HG02884 (cell line): ENCODE results near the gene EWSR1.

Experiments
- ATAC-seq: cut with Tn5 transposase; IDR thresholded peaks from one replicate; pipeline ENCODE4 v1.9.1; 2021; ENCODE audit warnings: mild to moderate bottlenecking, moderate library complexity; ENCODE audit not compliant: unreplicated experiment

Gene EWSR1

DNA sequence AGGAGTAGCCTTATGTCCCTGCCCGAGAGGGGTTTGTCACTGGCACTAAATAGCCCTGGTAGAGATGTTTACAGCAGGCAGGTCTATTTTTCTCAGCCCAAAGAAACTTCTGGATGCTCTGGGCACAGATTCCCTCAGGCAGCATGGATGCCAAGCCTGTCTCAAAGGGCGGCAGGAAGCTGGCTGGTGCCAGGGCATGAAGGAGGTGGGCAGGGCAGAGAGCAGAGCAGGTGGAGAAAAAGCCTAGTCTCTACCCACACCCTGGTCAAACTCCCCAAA, 34.3 kb downstream of the EWSR1 start:
- ATAC-seq: no peak

DNA sequence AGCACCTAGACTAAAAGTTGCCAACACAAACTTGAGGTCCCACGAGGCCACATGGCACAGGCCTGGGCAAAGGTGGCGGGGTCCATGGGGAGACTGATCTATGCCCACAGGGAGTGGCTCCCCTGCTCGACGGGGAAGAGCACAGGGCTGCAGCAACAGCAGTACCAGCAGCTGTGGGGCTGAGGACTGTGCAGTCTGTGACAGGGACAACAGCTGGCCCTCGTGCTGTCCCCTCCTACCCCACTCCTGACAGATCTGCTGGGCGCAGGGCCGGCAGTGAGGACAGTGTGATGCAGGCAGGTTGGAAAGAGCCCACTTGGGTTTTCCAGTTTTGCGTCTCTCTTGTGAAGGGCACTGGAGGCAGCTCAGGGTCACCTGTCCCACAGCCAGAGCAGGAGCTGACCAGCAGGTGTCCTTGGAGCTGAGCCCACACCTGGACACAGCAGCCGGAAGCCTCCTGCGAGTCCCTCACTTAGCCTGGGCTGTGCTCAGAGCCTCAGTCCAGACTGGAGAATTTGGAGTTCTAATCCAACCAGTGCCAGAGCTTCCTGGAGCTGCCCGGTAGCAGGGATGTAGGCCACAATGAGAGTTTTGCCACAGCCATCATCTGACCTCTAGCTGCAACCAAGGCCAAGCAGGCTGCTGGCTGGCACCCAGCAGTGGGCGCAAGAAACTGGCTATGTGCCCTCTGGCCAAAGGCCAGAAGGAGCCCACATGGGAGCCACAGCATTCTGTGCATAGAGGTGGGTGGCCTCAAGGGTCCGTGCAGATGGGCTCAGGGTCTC, 34.8 kb downstream of the EWSR1 start:
- no peak for ATAC-seq

DNA sequence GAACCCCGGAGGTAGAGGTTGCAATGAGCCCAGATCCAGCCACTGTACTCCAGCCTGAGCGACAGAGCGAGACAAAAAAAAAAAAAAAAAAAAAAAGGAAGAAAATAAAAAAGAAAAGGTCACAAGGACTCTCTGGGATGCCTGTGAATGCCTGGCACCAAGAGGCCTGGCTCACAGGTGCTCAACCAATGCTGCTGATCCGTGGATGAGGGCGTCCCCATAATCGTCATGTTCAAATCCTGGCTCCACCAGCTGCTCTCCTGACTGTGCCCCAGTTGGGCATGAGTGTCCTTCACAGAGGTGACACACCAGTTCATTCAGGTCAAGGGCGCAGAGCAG, 37.7 kb downstream of the EWSR1 start:
- ATAC-seq: no peak

DNA sequence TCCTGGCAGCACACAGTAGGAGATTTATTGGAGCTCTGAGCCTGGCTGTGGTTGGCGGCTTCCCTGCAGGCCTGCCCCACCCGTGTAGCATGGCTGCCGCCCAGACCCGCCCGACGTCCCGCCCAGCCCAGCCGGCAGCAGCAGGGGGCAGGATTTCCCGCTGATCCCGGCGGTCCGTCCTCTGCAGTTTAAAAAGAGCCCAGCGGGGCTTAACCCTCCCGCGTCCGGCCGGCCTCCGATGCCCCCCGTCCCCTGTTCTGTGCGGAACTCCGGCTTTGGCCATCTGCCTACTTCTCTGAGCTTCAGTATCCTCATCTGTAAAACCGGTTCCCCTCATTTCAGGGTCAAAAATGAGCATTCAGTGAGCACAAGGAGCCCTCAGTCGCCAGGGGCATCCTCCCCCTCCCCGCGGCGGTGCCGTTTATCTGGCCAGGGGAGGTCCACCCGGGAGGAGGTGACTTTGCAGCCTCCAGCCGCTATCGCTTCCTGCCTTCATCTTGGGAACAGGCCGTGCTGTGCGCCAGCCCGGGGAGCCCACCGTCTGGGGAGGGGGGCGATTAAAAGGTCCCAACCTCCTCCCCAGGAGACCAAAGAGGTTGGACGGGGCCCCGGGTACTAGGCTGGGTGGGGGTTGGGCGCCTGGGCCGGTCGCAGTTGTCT, 38.2 kb downstream of the EWSR1 start, which contains the start of gene GAS2L1:
TSS of gene GAS2L1 (plus strand) at position 476 of the 660 bp plus-strand sequence. CDS start 1,456 bp downstream, outside the sequence.
- ATAC-seq: no peak

DNA sequence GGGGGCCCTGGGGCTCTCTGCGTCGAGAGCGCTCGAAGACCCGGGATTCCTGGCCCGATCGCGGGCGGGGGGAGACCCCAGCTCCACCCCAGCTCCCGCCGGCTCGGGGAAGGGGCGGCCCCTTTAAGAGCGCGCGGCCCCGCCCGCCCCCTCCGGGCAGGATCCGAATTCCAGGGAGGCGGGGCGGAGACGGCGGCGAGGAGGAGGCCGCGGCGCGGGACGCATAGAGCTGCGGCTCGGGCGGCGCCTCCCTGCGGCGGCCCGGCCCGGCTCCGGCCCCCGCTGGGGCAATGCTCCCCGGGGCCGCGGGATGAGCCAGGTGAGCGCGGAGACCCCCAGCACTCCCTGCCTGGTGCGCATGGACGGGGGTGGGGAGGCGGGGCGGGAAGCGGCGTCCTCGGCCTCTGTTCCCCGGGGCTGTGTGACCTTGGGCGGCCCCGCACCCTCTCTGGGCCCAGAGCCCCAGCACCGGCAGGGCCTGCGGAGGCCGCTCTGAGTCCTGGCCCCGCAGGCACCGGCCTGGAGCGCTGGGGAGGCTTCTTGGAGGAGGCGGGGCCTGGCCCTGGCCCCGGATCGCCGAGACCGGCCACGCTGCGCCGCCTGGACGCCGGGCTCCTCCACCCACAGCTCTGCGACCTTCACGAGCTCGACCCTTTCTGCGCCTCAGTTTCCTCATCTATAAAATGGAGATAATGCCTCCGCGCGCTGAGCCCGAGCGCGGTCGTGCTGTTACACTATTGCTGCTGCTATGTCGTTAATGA, 38.9 kb downstream of the EWSR1 start:
- no peak for ATAC-seq

DNA sequence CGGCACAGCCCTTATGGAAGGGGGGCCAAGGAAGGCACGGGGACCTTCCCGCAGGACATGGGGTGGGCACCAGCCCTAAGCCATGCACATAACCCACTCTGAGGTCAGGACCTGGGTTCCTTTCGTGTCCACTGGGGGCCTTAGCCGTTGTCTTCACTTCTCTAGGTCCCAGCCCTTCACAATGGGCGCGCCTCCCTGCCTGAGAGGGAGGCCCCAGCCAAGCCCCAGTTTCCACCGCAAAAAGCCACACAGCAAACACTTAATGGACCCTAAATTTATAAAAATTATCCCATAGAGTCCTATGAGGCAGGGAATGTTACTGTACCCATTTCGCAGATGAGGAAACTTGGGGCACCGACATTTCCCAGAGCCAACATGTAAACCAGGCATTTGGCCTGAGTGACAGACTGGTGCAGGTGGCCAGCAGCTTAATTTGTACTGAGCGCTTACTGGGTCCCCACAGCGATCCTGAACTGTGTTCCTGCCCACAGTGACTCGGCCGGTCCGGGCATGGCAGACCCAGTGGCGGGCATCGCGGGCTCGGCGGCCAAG, 39.6 kb downstream of the EWSR1 start:
- no peak for ATAC-seq

DNA sequence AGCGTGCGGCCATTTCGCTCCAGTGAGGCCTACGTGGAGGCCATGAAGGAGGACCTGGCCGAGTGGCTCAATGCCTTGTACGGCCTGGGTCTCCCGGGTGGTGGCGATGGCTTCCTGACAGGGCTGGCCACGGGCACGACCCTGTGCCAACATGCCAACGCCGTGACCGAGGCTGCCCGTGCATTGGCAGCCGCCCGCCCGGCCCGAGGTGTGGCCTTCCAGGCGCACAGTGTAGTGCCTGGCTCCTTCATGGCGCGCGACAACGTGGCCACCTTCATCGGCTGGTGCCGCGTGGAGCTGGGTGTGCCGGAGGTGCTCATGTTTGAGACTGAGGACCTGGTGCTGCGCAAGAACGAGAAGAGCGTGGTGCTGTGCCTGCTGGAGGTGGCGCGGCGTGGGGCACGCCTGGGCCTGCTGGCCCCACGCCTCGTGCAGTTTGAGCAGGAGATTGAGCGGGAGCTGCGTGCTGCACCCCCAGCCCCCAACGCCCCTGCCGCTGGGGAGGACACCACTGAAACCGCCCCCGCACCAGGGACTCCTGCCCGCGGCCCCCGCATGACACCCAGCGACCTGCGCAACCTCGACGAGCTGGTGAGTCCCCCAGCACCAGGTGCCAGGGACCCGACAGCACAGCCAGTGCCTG, 40.2 kb downstream of the EWSR1 start:
- no peak for ATAC-seq

DNA sequence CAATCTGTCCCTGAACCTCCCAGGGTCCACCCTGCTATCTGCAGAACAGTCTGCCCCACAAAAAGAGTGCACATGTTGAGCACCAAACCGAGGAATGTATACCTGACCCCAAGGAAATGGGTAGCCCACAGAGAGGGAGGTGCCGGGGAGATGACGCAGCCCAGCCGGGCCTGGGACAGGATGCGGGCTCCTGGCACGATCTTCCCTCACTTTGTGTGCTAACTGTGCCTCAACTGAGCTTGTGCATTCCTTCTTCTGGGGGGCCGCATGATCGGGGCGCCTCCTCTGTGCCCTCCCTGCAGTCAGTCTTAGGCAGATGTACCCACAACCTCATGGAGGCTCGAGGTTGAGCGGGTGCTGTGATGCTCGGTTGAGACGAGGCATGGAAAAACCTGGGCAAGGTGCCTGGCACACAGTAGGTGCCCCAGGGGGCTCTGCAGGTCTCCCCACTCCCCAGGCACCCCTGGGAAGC, 40.8 kb downstream of the EWSR1 start:
- no peak for ATAC-seq

DNA sequence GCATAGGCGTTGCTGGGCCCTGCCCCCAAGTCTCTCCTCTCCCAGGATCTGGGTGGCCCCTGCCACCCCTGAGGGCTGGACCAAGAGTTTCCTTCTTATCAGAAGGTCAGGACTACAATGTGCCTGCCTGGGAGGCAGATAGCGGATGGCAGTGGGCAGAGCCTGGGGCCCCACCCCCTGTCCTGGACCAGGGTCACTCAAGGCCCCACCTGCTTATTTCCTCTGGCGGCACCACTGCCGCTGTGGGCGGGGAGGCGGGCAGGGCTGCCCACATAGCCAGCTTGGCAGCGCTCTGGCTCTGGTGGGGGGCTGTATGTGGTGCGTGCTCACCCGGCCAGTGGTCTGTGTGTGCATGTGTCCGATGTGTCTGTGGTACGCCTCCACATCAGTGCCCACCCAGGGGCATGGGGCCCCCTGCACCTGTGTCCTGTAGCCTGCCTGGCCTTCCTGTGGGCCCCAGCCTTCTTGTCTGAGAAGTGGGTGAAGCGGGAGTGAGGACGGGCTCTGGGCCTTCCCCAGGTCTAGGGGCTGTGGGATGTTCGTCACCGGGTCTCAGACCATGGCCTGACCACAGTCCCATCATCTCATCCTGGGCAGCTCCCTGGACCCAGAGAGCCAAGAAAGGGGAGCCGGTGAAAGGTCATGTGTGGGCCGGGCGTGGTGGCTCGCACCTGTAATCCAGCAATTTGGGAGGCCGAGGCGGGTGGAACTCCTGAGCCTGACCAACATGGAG, 41.4 kb downstream of the EWSR1 start:
- no peak for ATAC-seq

DNA sequence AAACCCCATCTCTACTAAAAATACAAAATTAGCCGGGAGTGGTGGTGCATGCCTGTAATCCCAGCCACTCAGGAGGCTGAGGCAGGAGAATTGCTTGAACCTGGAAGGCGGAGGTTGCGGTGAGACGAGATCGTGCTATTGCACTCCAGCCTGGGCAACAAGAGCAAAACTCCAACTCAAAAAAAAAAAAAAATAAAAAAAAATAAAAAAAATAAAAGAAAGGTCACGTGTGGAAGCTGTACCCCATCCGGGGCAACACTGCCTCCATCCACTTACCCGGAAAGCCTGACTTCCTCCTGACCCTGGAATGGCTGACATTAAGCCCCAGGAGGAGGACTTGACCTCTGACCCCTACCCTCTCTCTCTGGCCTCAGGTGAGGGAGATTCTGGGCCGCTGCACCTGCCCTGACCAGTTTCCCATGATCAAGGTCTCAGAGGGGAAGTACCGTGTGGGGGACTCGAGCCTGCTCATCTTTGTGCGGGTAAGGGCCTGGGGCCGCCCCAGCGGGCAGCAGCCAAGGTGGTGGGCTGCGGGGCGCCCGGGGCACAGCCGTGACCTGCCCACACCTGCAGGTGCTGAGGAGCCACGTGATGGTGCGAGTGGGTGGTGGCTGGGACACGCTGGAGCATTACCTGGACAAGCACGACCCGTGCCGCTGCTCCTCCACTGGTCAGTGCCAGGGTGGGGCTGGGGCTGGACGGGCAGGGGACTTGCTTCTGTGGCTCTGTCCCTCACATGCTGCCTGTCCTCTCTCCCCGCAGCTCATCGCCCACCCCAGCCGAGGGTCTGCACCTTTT, 42.2 kb downstream of the EWSR1 start:
- no peak for ATAC-seq

DNA sequence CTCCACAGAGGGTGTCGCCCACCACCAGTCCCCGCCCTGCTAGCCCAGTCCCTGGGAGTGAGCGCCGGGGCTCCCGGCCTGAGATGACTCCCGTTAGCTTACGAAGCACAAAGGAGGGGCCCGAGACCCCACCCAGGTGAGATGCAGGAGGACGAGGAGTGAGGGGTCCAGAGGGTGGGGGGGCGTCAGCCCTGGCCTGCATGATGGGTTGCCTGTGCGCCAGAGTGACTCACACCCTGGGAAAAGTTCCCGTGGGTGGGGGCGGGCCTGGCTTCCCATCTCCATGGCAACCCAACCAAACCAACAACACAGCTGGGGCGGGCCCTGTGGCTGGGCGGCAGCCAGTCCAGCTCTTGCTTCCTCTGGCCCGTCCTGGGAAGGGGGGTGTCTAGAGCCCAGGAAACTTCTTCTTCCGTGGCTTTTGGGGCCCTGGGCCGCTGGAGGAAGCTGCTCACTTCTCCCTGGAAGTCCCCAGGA, 42.8 kb downstream of the EWSR1 start:
- no peak for ATAC-seq

DNA sequence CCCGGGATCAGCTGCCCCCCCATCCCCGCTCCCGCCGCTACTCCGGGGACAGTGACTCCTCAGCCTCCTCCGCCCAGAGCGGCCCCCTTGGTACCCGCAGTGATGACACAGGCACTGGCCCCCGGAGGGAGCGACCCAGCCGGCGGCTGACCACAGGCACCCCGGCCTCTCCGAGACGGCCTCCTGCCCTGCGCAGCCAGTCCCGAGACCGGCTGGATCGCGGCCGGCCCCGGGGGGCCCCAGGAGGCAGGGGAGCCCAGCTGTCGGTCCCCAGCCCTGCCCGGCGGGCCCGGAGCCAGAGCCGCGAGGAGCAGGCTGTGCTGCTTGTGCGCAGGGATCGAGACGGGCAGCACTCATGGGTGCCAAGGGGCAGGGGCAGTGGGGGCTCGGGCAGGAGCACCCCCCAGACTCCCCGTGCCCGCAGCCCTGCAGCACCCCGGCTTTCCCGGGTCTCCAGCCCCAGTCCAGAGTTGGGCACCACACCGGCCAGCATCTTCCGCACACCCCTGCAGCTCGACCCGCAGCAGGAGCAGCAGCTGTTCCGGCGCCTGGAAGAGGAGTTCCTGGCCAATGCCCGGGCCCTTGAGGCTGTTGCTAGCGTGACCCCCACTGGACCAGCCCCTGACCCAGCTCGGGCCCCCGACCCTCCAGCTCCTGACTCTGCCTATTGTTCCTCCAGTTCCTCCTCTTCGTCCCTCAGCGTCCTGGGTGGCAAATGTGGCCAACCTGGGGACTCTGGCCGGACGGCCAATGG, 43.6 kb downstream of the EWSR1 start:
- no peak for ATAC-seq

DNA sequence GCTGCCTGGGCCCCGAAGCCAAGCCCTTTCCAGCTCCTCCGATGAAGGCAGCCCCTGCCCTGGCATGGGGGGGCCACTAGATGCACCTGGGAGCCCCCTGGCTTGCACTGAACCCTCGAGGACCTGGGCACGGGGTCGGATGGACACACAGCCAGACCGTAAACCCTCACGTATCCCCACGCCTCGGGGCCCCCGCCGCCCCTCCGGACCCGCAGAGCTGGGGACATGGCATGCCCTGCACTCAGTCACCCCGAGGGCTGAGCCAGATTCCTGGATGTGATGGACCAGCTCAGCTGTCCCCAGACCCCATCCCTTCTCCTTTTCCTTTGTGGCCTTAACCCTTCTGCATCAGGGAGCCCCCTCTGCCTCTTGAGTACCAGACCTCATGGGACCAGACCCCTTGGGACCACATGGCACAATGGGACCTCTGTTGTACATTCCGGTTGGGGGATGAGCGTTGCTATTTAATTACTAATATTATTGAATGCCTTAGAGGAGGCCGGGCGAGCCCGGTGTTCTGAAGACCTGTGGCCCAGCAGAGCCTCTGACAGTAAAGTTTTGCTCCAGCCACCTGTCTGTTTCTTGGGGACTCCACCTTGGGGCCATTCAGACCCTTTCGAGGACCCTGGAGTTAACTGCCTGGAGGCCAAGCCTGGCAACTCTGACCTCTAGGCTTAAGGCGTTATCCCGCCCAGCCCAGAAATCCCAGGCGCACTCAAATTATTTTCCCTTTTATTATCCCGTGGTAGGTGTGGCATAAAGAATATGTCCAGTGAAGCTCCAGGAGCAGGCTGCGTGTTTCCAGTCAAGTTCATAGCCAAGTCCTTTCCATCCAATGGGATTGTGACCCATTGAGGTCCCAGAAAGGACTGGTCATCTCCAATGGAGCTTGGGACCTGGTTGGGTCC, 44.4 kb downstream of the EWSR1 start:
- no peak for ATAC-seq

DNA sequence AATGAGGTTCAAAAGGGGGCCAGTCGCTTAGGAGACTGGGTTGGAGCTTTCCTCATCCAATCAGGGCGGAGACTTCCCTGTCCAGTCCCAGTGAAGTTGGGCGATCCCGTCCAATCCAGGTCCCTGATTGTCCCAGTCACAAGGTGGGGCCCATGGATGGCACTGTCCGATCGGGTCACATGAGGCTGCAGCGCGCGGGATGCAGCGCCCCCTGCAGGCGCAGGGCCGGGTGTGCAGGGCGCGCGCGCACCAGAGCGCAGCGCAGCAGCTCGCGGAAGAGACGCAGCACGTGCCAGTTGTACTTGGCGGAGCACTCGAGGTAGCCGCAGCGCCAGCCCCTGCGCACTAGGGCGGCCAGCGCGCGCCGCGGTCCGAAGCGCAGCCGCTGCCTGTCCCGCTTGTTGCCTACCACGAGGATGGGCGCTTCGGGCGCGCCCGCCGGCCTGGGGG, 45.1 kb downstream of the EWSR1 start:
- no peak for ATAC-seq

DNA sequence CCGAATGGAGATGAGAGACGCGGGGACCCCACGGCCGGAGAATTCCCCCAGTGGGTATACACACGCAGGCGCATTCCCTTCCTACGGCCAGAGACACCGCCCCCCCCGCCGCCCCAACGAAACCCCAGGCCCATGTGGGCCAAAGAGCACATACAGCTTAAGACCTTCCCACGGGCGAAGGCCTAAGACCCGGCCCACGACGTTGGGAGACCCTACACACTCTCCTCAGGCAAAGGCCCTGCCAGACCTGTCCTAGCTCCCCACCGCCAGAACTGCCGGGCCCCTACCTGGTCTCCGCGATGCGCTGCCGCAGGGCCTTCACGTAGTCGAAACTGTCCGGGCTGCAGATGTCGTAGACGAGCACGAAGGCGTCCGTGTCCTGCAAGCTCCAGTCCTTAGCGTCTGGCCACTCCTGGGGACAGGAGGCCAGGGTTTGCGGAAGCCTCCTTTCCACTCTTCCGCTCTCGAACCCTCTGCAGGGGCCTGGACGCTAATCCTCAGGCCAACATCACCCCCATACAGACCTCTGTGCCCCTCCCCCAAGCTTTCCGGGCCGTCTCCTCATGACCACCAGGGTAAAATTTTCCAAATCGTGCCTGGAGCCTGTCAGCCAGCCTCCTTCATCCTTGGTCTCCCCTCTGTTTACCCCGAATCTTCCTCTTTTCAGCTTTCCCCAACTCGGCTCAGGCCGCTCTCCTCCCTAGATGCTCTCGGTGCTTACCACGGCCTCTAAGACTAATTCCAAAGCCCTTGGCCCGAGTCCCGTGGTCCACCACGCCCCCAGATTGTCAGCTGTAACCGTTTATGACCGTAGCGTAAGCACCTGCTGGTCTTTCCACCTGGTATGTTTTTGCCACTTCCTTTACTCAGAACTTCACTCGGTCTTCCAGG, 45.8 kb downstream of the EWSR1 start:
- no peak for ATAC-seq

DNA sequence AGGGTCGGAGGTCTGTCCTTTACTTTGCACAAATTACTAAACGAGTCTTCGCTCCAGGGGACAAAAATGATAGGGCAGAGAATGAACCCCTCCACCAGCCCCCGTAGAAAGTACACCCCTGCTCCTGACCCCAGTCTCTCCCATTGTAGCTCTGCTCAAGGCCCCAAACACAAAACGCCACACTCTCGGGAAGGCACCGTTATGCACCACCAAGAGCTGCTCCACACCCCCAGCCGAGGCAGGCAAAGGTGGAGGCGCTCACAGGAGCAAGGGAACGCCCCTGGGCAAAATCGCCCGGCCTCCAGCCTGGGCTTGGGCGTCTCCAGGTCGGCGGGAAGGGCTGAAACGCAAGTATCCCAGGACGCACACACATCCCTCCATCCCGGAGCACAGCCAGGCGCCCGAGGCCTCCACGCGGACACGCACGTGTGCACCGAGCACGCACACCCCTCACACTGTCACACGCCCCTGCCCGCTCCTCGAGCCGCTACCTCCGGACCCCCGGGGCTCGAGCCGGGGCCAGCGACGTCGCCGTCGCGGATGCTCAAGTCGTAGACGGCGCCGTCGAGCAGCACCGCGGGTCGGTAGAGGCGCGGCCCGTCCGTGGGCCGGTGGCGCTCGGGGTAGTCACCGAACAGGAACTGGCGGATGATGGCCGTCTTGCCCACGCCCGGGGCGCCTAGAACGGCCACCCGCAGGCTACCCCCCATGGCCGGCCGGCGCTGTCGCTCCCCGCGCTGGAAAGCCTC, 46.6 kb downstream of the EWSR1 start:
- ATAC-seq: no peak
